OCI-LY1 (cell line): ENCODE measurements around the gene DRGX.

Source experiments
- H2AFZ ChIP-seq: fragments of 200-600 bp; sonication (generic), shearing (Covaris generic); 2 replicates; pipeline ENCODE4 v1.6.0; 2014; ENCODE audit warnings: antibody characterized with exemption, mild to moderate bottlenecking, low read length
- H3F3A ChIP-seq: fragments of 200-600 bp; sonication (generic), shearing (Covaris generic); 2 replicates; pipeline ENCODE4 v1.6.0; 2014; ENCODE audit warnings: mild to moderate bottlenecking, antibody characterized with exemption, low read length, moderate library complexity; ENCODE audit not compliant: insufficient read depth
- H3K27ac ChIP-seq: fragments of 200-600 bp; sonication (generic); 2 replicates; pipeline ENCODE4 v1.5.1; 2014; ENCODE audit warnings: low read length, mixed run types, mild to moderate bottlenecking, low read depth; ENCODE audit not compliant: poor library complexity, severe bottlenecking
- H3K27me3 ChIP-seq: fragments of 200-600 bp; sonication (generic); 2 replicates; pipeline ENCODE4 v1.6.0; 2014; ENCODE audit warnings: antibody characterized with exemption, mild to moderate bottlenecking, low read length, moderate library complexity; ENCODE audit not compliant: insufficient read depth
- H3K36me3 ChIP-seq: fragments of 200-600 bp; sonication (generic); 2 replicates; pipeline ENCODE4 v1.6.1; 2014; ENCODE audit warnings: mild to moderate bottlenecking, antibody characterized with exemption, low read length, moderate library complexity, mixed read lengths; ENCODE audit not compliant: insufficient read depth
- H3K4me1 ChIP-seq: fragments of 200-600 bp; sonication (generic); 2 replicates; pipeline ENCODE4 v1.5.1; 2014; ENCODE audit warnings: mild to moderate bottlenecking, low read length, moderate library complexity; ENCODE audit not compliant: insufficient read depth, severe bottlenecking
- H3K4me2 ChIP-seq: fragments of 200-600 bp; sonication (generic), shearing (Covaris generic); 2 replicates; pipeline ENCODE4 v1.6.1; 2014; ENCODE audit warnings: low read length
- H3K4me3 ChIP-seq: fragments of 200-600 bp; sonication (generic); 2 replicates; pipeline ENCODE4 v1.5.1; 2014; ENCODE audit warnings: low read length, low read depth, mild to moderate bottlenecking, mixed read lengths; ENCODE audit not compliant: poor library complexity, severe bottlenecking
- H3K79me2 ChIP-seq: fragments of 200-600 bp; shearing (Covaris generic); 2 replicates; pipeline ENCODE4 v1.6.1; 2016; ENCODE audit warnings: mixed run types, low read length, mixed read lengths; ENCODE audit not compliant: insufficient read depth
- H3K9ac ChIP-seq: fragments of 200-600 bp; sonication (generic), shearing (Covaris generic); 2 replicates; pipeline ENCODE4 v1.6.1; 2014; ENCODE audit warnings: mild to moderate bottlenecking, low read length, mixed read lengths
- H3K9me2 ChIP-seq: fragments of 200-600 bp; sonication (generic), shearing (Covaris generic); 2 replicates; pipeline ENCODE4 v1.6.1; 2014; ENCODE audit warnings: low read depth, mild to moderate bottlenecking, low read length, mixed read lengths
- H3K9me3 ChIP-seq: fragments of 200-600 bp; shearing (Covaris generic); 2 replicates; pipeline ENCODE4 v1.6.1; 2014; ENCODE audit warnings: low read length, mixed read lengths
- H4K20me1 ChIP-seq: fragments of 200-600 bp; sonication (generic), shearing (Covaris generic); 2 replicates; pipeline ENCODE4 v1.6.0; 2016; ENCODE audit warnings: mild to moderate bottlenecking, low read length; ENCODE audit not compliant: insufficient read depth
- EZH2 ChIP-seq: fragments of 200-600 bp; sonication (generic), shearing (Covaris generic); IDR thresholded peaks from 2 replicates; pipeline ENCODE4 v1.8.0; 2017; ENCODE audit warnings: borderline replicate concordance, mixed run types, mild to moderate bottlenecking, antibody characterized with exemption, low read length, moderate library complexity, mixed read lengths
- TF ChIP-seq, protein P1 (sequence below): fragments of 200-600 bp; sonication (generic), shearing (Covaris generic); IDR thresholded peaks from 2 replicates; pipeline ENCODE4 v1.5.1; 2017; ENCODE audit warnings: mild to moderate bottlenecking, antibody characterized with exemption, low read length, moderate library complexity, mixed read lengths

DRGX gene

DNA sequence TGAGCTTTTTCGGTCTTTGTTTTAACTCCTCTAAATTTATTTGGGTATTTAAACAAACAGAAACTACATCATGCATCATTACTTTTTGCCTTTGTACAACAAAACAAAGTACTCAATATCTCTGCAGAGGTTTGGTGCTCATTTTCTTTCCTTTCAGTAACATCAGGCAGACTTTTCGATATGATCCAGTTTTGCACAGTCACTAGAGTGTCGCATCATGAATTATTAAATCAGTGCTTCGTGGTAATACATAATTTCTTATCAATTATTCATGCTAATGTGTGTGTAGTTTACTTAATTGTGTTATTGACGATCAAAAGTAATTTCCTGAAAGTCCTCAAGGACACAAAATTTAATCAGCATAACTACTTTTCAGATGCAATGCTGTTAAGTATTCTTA lies 31.8 kb downstream of the DRGX start:
- Histone ChIP-seq H3K4me1 (no peaks in the 10 kb centered on the region), H3K27me3 (no peaks in the 10 kb centered on the region), H3F3A (no peaks in the 10 kb centered on the region), H3K4me3 (no peak overlapping the region), H3K4me2 (no peak overlapping the region), H3K9me3 (no peaks in the 10 kb centered on the region), H3K9ac (no peak overlapping the region), H3K9me2 (no peaks in the 10 kb centered on the region), H3K27ac (no peak overlapping the region), H3K36me3 (no peaks in the 10 kb centered on the region), H3K79me2 (no peaks in the 10 kb centered on the region), H4K20me1 (no peaks in the 10 kb centered on the region), H2AFZ (no peak overlapping the region)
- TF ChIP-seq EZH2 = no peak
- TF ChIP-seq, protein P1, sequence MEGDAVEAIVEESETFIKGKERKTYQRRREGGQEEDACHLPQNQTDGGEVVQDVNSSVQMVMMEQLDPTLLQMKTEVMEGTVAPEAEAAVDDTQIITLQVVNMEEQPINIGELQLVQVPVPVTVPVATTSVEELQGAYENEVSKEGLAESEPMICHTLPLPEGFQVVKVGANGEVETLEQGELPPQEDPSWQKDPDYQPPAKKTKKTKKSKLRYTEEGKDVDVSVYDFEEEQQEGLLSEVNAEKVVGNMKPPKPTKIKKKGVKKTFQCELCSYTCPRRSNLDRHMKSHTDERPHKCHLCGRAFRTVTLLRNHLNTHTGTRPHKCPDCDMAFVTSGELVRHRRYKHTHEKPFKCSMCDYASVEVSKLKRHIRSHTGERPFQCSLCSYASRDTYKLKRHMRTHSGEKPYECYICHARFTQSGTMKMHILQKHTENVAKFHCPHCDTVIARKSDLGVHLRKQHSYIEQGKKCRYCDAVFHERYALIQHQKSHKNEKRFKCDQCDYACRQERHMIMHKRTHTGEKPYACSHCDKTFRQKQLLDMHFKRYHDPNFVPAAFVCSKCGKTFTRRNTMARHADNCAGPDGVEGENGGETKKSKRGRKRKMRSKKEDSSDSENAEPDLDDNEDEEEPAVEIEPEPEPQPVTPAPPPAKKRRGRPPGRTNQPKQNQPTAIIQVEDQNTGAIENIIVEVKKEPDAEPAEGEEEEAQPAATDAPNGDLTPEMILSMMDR = no peak

DNA sequence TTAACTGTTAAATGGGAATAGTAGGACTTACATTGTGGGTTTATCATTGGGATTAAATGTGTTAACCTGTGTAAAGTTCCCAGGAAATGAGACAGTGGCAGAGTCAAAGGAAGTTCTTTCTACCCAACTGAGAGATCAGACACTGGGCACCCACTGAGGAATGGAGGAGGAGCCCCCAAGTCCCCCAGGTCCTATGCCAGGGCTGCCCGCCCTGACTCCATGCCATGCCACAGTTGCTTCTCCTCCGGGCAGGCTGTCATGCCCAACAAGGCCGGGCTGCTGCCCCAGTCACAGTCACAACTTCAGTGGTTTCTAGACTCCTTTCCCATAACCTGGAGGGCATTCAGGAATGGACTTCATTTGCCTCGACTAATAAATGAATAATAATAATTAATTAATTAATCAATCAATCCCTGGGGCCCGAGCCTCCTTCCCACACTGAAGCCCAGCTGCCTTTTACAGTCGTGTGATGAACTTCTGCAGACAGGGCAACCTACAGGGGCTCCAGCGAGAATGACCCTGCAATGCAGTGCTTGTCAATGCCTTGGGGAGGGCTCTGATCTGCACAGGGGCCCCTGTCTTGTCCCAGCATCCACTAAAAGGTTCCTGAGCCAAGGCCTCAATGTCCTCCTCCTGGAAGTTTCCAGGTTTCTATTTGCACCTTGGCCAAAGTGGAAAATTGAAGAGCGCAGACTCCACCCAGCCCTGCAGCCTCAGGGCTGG lies 32.4 kb downstream of the DRGX start:
- H3K27me3 ChIP-seq = no peaks in the 10 kb centered on the region
- no peaks in the 10 kb centered on the region for H3F3A ChIP-seq
- H3K4me1 ChIP-seq = no peaks in the 10 kb centered on the region
- H3K79me2 ChIP-seq = no peaks in the 10 kb centered on the region
- no peaks in the 10 kb centered on the region for H3K9me3 ChIP-seq
- no peak overlapping the region for H3K27ac ChIP-seq
- no peak overlapping the region for H3K9ac ChIP-seq
- no peaks in the 10 kb centered on the region for H3K36me3 ChIP-seq
- H3K4me2 ChIP-seq = no peak overlapping the region
- no peak overlapping the region for H3K4me3 ChIP-seq
- no peaks in the 10 kb centered on the region for H4K20me1 ChIP-seq
- no peaks in the 10 kb centered on the region for H3K9me2 ChIP-seq
- no peak overlapping the region for H2AFZ ChIP-seq
- no peak for TF ChIP-seq EZH2
- TF ChIP-seq, protein P1 = no peak

DNA sequence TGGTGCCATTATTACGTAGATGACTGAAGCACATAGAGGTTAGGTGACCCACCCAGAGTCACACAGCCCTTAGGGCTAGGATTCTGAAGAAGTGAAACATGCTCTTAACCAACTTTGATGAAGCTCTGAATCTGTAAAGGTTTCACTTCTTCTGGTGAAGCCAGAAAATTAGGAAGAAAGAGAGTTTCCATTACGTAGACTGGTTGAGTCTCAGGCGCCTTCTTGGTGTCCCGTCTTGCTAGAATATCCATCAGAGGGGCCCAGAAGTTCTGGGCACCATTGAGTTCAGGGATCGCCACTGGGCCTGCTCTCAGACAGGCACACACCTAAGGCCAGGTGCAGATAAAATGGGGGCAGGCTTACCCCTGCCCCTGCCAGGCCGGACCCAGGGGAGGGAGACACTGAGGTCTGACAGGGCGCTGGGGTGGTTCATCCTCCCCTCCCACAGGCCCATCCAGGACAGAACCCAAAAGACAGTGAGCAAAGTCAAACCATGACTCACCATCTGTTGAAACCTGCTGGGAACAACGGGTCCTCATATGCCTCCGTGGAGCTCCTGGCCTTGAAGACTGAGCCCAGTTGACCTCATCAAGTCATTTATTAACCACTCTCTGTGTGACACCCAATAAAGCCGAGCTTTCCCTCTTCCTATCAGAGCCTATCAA lies 33.2 kb downstream of the DRGX start:
- H3K27me3 ChIP-seq = no peaks in the 10 kb centered on the region

More for the DNA sequence above, 33.2 kb downstream of the DRGX start:
- Histone ChIP-seq H3K4me3 (no peak overlapping the region), H4K20me1 (no peaks in the 10 kb centered on the region), H3K9ac (no peak overlapping the region), H2AFZ (no peak overlapping the region), H3K4me1 (no peaks in the 10 kb centered on the region), H3K79me2 (no peaks in the 10 kb centered on the region), H3F3A (no peaks in the 10 kb centered on the region), H3K9me2 (no peaks in the 10 kb centered on the region), H3K4me2 (no peak overlapping the region), H3K27ac (no peak overlapping the region), H3K9me3 (no peaks in the 10 kb centered on the region), H3K36me3 (no peaks in the 10 kb centered on the region)
- TF ChIP-seq, protein P1 = no peak
- TF ChIP-seq EZH2 = no peak
